HepG2 (cell line): ENCODE results near the gene PARVA. TPM values are rescaled to one million over a fixed set of nuclear protein-coding genes. Genes with fewer than 3 reads are reported as not detected.

Source experiments
- GATAD2A ChIP-seq: IDR thresholded peaks from 2 replicates; pipeline ENCODE4 v1.6.1; 2016
- NFKBIZ ChIP-seq: IDR thresholded peaks from 2 replicates; pipeline ENCODE4 v1.6.1; 2018; ENCODE audit warnings: missing genetic modification reagents, missing compliant biosample characterization
- NR3C1 ChIP-seq: sonication (generic); formaldehyde crosslinking; IDR thresholded peaks from 2 replicates; pipeline ENCODE4 v1.4.0; 2020; ENCODE audit warnings: missing genetic modification reagents
- RAD21 ChIP-seq: fragments of 450-650 bp; formaldehyde crosslinking; IDR thresholded peaks from 2 replicates; pipeline ENCODE4 v1.5.0; 2020; ENCODE audit warnings: mild to moderate bottlenecking
- ZKSCAN1 ChIP-seq: fragments of 150-350 bp; IDR thresholded peaks from 2 replicates; pipeline ENCODE4 v1.6.1; 2014; ENCODE audit warnings: low read length
- ZNF589 ChIP-seq: sonication (generic); formaldehyde crosslinking; conservative IDR thresholded peaks from 2 replicates; pipeline ENCODE4 v1.8.0; 2022; ENCODE audit warnings: mild to moderate bottlenecking, moderate library complexity, missing genetic modification reagents
- polyA plus RNA-seq, 8 experiments: library from polyadenylated mRNA; depleted of rRNA in 3 of 8; stranded (reverse) in 7 of 8; unstranded in 1 of 8; fragments of >200 nt; fragmentation: Illumina TruSeq in 4 of 8; extraction: Trizol in 4 of 8; gene quantifications; 2 replicates each; pipeline versions ENCODE4 v1.2.1 to v1.2.3, GENCODE V29; 2011 to 2016; ENCODE audit warnings: low read depth in 4 of 8, missing spikeins in 1 of 8, mixed read lengths in 1 of 8; ENCODE audit not compliant: insufficient read depth in 1 of 8
- total RNA-seq, 5 experiments: library from RNA; depleted of rRNA; stranded (reverse); fragments of >200 nt; fragmentation: Illumina TruSeq; extraction: Trizol; gene quantifications; 2 replicates each; pipeline ENCODE4 v1.2.3, GENCODE V29; 2016; ENCODE audit warnings: low read depth in 1 of 5
- TF ChIP-seq, protein P1 (sequence below): sonication (generic); formaldehyde crosslinking; conservative IDR thresholded peaks from 2 replicates; pipeline ENCODE4 v1.4.0; 2020; ENCODE audit warnings: missing genetic modification reagents
- TF ChIP-seq, protein P2 (sequence below): sonication (generic); formaldehyde crosslinking; conservative IDR thresholded peaks from 2 replicates; pipeline ENCODE4 v1.8.0; 2022; ENCODE audit warnings: missing genetic modification reagents

The PARVA gene
- total and polyA plus RNA-seq, 2 of the 13 experiments (the other 11 are each of a cell fraction or from before 2014, with no cell fraction given) = 5.9 to 9.1 TPM

DNA sequence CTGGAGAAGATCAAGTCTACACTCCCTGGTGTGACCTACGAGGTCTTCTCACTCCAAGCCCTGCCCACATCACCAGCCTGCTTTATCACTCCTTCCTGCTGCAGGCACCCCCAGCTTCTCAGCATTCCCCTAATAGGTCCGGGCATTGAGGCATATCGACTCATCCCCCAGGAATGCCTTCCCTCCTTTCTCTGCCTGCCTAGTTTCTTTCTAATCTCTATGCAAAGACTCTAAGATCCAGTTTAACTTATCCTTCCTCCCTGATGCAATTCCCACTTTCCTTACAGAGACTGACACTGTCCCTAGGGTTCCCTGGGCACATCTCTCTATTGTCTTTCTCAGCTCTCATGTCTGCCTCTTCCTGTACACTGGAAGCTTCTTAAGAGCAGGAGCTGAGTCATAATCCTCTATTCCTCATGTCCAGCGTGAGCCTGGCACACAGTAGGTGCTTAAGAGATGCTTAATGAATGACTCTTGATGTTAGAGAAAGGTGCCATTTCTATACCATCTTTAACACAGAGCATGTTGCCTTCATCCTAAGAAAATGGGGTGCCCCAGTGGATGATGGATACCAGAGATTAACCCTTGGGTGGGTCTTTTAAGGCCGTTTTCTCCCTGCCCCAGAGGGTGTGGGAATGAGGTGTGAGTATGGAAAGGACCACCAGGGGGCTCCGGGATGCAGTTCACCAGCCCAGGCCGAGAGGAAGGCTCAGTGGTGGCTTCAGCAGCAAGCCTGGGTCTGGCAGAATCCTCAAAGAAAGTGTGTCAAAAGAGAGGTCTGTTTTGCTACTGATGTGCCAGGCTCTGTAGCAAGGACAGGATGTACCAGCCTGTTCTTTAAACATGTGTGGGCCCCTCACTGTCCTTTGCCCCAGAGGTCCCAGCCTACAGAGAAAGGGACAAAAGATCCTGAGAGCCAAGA is 34.7 kb downstream of the PARVA start (continued):
- TF ChIP-seq ZNF589 (CRISPR knock-in tag) (no peak), NR3C1 (CRISPR knock-in tag) (no peak), RAD21 (peak; percentile 72), GATAD2A (CRISPR knock-in tag) (0 out of 2 replicates have a peak, but pooled peaks have one; percentile 13), NFKBIZ (CRISPR knock-in tag) (no peak), ZKSCAN1 (peak; percentile 88)
- TF ChIP-seq, protein P1, sequence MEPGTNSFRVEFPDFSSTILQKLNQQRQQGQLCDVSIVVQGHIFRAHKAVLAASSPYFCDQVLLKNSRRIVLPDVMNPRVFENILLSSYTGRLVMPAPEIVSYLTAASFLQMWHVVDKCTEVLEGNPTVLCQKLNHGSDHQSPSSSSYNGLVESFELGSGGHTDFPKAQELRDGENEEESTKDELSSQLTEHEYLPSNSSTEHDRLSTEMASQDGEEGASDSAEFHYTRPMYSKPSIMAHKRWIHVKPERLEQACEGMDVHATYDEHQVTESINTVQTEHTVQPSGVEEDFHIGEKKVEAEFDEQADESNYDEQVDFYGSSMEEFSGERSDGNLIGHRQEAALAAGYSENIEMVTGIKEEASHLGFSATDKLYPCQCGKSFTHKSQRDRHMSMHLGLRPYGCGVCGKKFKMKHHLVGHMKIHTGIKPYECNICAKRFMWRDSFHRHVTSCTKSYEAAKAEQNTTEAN (CRISPR knock-in tag) = no peak
- TF ChIP-seq, protein P2, sequence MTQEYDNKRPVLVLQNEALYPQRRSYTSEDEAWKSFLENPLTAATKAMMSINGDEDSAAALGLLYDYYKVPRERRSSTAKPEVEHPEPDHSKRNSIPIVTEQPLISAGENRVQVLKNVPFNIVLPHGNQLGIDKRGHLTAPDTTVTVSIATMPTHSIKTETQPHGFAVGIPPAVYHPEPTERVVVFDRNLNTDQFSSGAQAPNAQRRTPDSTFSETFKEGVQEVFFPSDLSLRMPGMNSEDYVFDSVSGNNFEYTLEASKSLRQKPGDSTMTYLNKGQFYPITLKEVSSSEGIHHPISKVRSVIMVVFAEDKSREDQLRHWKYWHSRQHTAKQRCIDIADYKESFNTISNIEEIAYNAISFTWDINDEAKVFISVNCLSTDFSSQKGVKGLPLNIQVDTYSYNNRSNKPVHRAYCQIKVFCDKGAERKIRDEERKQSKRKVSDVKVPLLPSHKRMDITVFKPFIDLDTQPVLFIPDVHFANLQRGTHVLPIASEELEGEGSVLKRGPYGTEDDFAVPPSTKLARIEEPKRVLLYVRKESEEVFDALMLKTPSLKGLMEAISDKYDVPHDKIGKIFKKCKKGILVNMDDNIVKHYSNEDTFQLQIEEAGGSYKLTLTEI (CRISPR knock-in tag) = no peak
